ENCODE data around the gene NDE1.

DNA sequence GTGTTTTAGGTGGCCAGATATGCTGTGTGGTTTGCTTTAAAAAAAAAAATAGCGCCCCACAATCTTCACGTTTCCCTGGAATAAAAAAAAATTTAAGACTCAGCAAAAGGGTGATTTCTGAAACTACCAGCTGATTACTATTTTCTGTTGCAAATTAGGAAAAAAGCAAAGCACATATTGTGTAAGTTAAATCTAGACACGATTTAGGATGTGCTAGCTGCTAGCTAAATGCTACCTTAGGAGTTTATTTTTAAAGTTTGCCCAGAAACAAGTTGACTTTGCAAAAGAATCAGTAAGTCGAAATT is 6.1 kb upstream of the NDE1 start:
- TF ChIP-seq POLR2AphosphoS5 (IDR thresholded peaks at IDR 0.05; ENCODE audit: borderline replicate concordance, low read depth, low read length) (no peak), EZH2 (IDR thresholded peaks at IDR 0.05) (no peak), FOXP2 (optimal IDR thresholded peaks at IDR 0.05; ENCODE audit: control extremely low read depth, extremely low read length, insufficient read depth) (no peak)

Data from SK-N-MC (cell line).